Measurements from ENCODE around the gene FALEC.

The FALEC gene

DNA sequence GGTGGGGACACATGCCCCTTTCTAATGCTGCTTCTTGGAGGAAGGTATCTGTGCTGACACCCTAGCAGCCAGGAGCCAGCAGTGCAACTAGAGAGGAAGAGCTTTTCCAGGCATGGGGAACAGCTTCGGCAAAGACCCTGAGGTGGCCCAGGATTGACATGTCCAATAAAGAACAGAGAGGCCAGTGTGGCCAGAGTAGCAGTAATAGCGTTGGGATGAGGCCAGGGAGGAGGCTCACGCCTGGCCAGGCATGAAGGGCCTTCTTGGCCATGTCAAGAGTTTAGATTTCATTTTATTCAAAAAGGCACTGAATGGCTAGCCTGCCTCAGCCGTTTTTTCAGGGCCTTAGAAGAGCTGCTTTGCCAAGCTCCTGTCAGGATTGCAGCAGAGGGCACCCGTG, 17.3 kb downstream of the FALEC start:
- TF ChIP-seq, protein P1, sequence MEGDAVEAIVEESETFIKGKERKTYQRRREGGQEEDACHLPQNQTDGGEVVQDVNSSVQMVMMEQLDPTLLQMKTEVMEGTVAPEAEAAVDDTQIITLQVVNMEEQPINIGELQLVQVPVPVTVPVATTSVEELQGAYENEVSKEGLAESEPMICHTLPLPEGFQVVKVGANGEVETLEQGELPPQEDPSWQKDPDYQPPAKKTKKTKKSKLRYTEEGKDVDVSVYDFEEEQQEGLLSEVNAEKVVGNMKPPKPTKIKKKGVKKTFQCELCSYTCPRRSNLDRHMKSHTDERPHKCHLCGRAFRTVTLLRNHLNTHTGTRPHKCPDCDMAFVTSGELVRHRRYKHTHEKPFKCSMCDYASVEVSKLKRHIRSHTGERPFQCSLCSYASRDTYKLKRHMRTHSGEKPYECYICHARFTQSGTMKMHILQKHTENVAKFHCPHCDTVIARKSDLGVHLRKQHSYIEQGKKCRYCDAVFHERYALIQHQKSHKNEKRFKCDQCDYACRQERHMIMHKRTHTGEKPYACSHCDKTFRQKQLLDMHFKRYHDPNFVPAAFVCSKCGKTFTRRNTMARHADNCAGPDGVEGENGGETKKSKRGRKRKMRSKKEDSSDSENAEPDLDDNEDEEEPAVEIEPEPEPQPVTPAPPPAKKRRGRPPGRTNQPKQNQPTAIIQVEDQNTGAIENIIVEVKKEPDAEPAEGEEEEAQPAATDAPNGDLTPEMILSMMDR (IDR thresholded peaks at IDR 0.05): no peak
- no peak for DNase-seq
- Mint-ChIP-seq H3K4me1 (peaks cover 33% of the 10 kb centered on the region), H3K36me3 (ENCODE audit: low read depth) (no peaks in the 10 kb centered on the region), H3K4me3 (no peak overlapping the region), H3K27me3 (ENCODE audit: low read depth, poor library complexity) (no peaks in the 10 kb centered on the region), H3K27ac (peak overlapping the region; percentile 77), H3K9me3 (no peaks in the 10 kb centered on the region)

DNA sequence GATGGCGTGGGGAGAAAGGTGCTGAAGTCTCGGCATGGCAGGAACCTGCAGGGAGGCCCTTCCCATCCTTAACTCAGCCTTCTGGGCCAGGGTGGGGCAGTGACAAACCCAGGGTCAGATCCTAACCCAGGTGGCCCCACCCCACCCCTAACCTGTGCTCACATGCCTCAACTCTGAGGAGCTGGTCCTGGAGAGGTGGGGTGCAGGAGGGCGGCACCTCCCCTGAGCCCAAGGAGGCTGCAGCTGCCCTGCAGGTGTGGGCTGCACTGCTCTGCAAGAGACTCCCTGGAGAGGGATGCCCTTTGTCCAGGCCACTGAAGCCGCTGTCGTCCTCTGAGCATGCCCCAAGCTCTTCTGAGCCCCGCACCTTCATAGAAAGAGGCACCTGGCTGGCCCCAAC, 18.4 kb downstream of the FALEC start:
- TF ChIP-seq, protein P1 (IDR thresholded peaks at IDR 0.05): no peak
- DNase-seq: no peak
- Mint-ChIP-seq H3K36me3 (ENCODE audit: low read depth) (no peaks in the 10 kb centered on the region), H3K4me1 (peaks cover 42% of the 10 kb centered on the region), H3K27me3 (ENCODE audit: low read depth, poor library complexity) (no peaks in the 10 kb centered on the region), H3K9me3 (no peaks in the 10 kb centered on the region), H3K4me3 (no peak overlapping the region), H3K27ac (no peak overlapping the region)

DNA sequence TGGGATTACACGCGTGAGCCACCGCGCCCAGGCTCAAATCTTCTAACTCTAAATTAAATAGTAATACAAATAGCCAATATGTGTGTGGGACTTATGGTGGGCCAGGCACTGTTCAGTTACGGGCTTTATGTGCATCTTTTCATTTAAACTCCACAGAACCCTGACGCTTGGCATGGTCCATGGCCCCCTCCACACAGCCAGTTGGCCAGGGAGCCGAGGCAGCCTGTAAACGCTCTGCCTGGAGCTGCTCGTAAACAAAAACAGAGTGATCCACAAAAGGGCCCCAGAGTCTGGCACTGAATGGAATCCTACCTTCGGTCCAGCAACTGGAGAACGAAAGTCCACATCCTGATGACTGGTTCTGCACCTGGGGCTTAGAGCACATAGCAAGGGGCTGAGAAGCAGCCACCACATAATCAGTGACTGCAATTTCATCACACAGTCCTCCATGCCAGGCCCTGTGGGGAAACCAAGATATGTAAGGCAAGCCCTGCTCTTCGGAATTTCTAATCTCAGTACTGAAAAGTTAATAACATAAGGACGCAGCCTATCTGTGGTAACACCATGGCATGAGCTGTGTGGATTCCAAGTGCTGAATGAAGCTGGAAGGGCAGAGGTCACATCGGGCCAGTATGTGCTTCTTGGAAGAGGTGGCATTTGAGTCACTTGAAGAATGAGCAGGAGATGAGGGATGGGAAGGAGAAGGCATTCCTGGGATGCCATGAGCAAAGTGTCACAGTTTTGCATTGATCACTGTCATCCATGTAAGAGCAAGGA, 20.1 kb downstream of the FALEC start:
- Mint-ChIP-seq H3K27ac (no peak overlapping the region), H3K4me1 (peaks cover 37% of the 10 kb centered on the region), H3K4me3 (no peak overlapping the region), H3K36me3 (ENCODE audit: low read depth) (no peaks in the 10 kb centered on the region), H3K9me3 (no peaks in the 10 kb centered on the region), H3K27me3 (ENCODE audit: low read depth, poor library complexity) (no peaks in the 10 kb centered on the region)
- DNase-seq: no peak
- TF ChIP-seq, protein P1 (IDR thresholded peaks at IDR 0.05): no peak

DNA sequence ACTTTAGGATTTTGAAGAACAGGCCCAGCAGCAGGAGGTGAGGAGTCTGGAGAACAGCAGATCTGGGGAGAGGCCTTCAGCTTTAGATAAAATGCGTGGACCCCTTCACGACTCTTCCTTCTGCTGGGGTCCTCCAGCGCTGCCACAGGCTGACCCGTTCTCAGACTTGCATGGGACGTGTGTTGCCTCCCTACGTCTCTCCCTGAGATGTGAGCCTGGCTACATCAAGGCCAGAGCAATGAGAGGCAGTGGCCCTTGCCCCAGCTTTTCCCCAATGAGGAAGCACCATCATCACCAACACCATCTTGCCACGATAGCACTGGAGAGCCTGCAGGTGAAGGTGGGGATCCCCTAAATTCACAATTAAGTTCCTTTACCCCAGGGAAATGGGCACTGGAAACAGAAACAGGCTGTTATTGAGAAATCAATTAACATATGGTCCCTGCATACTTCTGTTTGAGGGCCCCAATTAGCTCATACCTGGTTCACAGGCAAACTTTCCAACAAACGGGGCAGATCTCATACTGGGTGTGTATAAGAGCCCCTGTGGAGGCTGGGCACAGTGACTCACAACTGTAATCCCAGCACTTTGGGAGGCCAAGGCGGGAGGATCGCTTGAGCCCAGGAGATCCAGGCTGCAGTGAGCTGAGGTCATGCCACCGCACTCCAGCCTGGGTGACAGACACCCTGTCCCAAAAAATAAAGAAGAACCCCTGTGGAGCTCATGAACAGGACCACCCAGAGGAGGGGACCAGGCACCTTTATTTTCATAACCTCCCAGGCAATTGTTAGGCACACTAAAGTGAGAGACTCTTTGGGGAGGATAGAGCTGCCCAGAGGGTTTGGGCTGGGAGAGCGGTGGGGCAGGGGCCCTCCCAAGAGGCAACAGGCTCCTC, 21.5 kb downstream of the FALEC start:
- no peak overlapping the region for H3K4me3 Mint-ChIP-seq
- peak overlapping the region; percentile 68 for H3K27ac Mint-ChIP-seq
- H3K36me3 Mint-ChIP-seq (ENCODE audit: low read depth): no peaks in the 10 kb centered on the region
- H3K9me3 Mint-ChIP-seq: no peaks in the 10 kb centered on the region
- TF ChIP-seq, protein P1 (IDR thresholded peaks at IDR 0.05): no peak
- H3K27me3 Mint-ChIP-seq (ENCODE audit: low read depth, poor library complexity): peaks cover 1% of the 10 kb centered on the region
- DNase-seq: no peak
- peaks cover 33% of the 10 kb centered on the region for H3K4me1 Mint-ChIP-seq

DNA sequence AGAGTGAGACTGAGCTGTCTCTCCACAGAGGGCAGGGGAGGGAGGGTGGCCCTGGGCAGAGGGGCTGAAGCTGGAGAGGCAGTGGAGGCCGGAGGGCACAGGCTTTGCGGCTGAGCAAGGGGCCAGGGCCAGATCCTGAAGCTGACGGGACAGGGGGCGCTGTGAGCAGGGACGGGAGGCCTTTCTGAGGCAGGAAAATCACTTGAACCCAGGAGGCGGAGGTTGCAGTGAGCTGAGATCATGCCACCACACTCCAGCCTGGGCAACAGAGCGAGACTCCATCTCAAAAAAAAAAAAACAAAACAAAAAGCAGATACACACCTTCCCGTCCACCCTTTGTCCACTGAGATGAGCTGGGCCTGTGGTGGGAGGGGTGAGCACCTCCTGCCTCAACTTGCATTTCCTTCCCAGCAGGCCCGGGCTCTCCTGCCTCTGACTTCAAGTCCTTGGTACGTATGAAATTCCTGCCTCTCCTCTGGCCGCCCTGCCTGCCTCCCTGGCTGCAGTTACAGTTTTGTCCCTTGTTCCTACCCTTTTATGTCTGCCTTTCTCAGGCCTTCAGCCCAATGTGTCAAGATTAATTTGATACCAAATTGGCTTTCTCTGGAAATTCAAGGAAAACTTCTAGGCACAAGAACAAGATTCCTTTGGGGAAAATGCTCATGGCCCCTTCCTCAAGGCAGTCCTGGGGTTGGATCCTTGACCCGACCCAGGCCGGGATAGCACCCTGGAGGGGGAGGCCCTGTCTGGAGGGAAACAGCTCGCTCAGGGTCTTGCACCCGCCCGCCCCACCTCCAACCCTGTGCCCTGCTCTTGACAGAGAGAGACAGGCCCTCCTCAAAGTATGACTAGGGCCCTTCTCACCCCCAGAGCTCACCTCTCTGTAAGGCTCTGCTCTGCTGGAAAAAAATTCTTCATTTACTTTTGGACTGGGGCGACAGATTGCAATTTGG, 22.5 kb downstream of the FALEC start:
- DNase-seq: no peak
- Mint-ChIP-seq H3K4me1 (peaks cover 24% of the 10 kb centered on the region), H3K36me3 (ENCODE audit: low read depth) (no peaks in the 10 kb centered on the region), H3K9me3 (no peaks in the 10 kb centered on the region), H3K27me3 (ENCODE audit: low read depth, poor library complexity) (peaks cover 5% of the 10 kb centered on the region), H3K27ac (peak overlapping the region; percentile 83), H3K4me3 (no peak overlapping the region)
- TF ChIP-seq, protein P1 (IDR thresholded peaks at IDR 0.05): no peak
